Prostate gland (tissue), 2 donors: ENCODE measurements around the gene FBXO34. TPM values are rescaled to one million over a fixed set of nuclear protein-coding genes. Genes with fewer than 3 reads are reported as not detected.

ENCODE experiments used
- DNase-seq: peaks from one replicate; pipeline ENCODE4 v3.0.0-alpha.2; 2019; ENCODE audit warnings: low spot score
- H3K27ac ChIP-seq, 2 donors: fragments of 200-600 bp; sonication (generic); 2 replicates each; pipeline ENCODE4 v1.5.1; 2017 to 2019
- H3K27me3 ChIP-seq: fragments of 200-600 bp; sonication (generic); replicated peaks from 2 replicates; pipeline ENCODE4 v1.5.1; 2019; ENCODE audit not compliant: insufficient read depth
- H3K36me3 ChIP-seq, 2 donors: fragments of 200-600 bp; sonication (generic); 1 replicate in 1 of 2; 2 replicates in 1 of 2; pipeline versions ENCODE4 v1.5.1 to v1.8.1; 2017 to 2019
- H3K4me1 ChIP-seq: fragments of 200-600 bp; sonication (generic); replicated peaks from 2 replicates; pipeline ENCODE4 v1.5.1; 2019
- H3K4me3 ChIP-seq, 2 donors: fragments of 200-600 bp; sonication (generic); 2 replicates each; pipeline ENCODE4 v1.5.1; 2017 to 2019
- H3K9me3 ChIP-seq: fragments of 200-600 bp; sonication (generic); 2 replicates; pipeline ENCODE4 v1.5.1; 2017
- POLR2A ChIP-seq: fragments of 450-650 bp; IDR thresholded peaks from one replicate; pipeline ENCODE4 v1.6.1; 2016; ENCODE audit warnings: antibody characterized with exemption, mild to moderate bottlenecking
- POLR2AphosphoS5 ChIP-seq: sonication (generic); formaldehyde crosslinking; IDR thresholded peaks from one replicate; pipeline ENCODE4 v1.6.1; 2017; ENCODE audit warnings: antibody characterized with exemption
- WGBS: methylation state at CpG from one replicate; pipeline ENCODE4 v1.1.5; 2018; 5-methylcytosine and 5-hydroxymethylcytosine counted together
- intact Hi-C: fragments of 100-400 bp; cut with DNase I; formaldehyde crosslinking; loops from one replicate; pipeline ENCODE4 v1.14.2; 2022
- total RNA-seq, 2 donors: library from RNA; depleted of rRNA; stranded (reverse); fragments of >200 nt; gene quantifications; one replicate each; pipeline ENCODE4 v1.1.0, GENCODE V29; 2016
- TF ChIP-seq, protein P1 (sequence below), 4 experiments: fragments of 200-600 bp in 2 of 4; fragments of 450-650 bp in 2 of 4; sonication (generic) in 2 of 4; IDR thresholded peaks; 1 replicate in 3 of 4; 2 replicates in 1 of 4; pipeline ENCODE4 v1.5.1; 2016 to 2019; ENCODE audit warnings: antibody characterized with exemption in 4 of 4, mild to moderate bottlenecking in 2 of 4, moderate library complexity in 2 of 4

FBXO34 gene
- total RNA-seq, 2 donors from 2014 or later: 37.8 to 73.3 TPM

GRCh38 chr14:55271572-55272298 is 514 bp downstream of the FBXO34 start:
- DNase-seq: peak; percentile 71
- Histone ChIP-seq H3K4me1 (peaks cover 4% of the 10 kb centered on the region), H3K4me3 (peak overlapping the region; percentile 96 to 97), H3K9me3 (no peaks in the 10 kb centered on the region), H3K27ac (peak overlapping the region; percentile 91 to 93), H3K27me3 (no peaks in the 10 kb centered on the region), H3K36me3 (no peaks in the 10 kb centered on the region)
- intact Hi-C loops: loop anchor here (2.0 to 10.0 kb wide), 2 partner anchors 83 to 143 kb away; partner anchors contain the start of gene ATG14
- TF ChIP-seq POLR2AphosphoS5: peak; percentile 67
- TF ChIP-seq POLR2A: peak; percentile 78
- TF ChIP-seq, protein P1, sequence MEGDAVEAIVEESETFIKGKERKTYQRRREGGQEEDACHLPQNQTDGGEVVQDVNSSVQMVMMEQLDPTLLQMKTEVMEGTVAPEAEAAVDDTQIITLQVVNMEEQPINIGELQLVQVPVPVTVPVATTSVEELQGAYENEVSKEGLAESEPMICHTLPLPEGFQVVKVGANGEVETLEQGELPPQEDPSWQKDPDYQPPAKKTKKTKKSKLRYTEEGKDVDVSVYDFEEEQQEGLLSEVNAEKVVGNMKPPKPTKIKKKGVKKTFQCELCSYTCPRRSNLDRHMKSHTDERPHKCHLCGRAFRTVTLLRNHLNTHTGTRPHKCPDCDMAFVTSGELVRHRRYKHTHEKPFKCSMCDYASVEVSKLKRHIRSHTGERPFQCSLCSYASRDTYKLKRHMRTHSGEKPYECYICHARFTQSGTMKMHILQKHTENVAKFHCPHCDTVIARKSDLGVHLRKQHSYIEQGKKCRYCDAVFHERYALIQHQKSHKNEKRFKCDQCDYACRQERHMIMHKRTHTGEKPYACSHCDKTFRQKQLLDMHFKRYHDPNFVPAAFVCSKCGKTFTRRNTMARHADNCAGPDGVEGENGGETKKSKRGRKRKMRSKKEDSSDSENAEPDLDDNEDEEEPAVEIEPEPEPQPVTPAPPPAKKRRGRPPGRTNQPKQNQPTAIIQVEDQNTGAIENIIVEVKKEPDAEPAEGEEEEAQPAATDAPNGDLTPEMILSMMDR (IDR thresholded peaks at IDR 0.05): peak in 1 of 4 experiments; percentile 11
- WGBS: under 1% methylated on average over 35 of the region's 80 CpGs

DNA sequence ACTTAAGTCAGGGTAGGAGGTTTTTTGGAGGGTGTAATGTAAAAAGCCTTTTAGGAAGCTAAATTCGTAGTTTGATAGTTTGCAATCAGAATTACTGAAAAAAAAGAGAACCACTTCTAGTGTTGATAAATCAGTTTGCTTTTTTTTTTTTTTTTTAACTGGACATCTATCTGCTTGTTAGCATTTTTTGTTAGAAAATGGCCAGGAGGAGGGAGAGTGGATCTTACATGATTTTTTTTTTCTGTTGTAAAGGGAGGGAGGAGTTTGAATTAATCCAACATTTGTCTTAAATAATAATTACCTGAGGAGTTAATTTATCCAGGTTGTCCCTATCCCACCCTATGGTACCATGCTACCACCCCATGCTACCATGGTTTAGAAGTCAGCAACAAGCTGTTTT is 1.2 kb downstream of the FBXO34 start:
- no peak for DNase-seq
- no peak for TF ChIP-seq POLR2A
- TF ChIP-seq, protein P1 (IDR thresholded peaks at IDR 0.05): no peak
- no peak for TF ChIP-seq POLR2AphosphoS5
- Histone ChIP-seq H3K27me3 (no peaks in the 10 kb centered on the region), H3K4me1 (peaks cover 4% of the 10 kb centered on the region), H3K9me3 (no peaks in the 10 kb centered on the region), H3K27ac (peak overlapping the region; percentile 91 to 93), H3K4me3 (peak overlapping the region; percentile 96 to 97), H3K36me3 (no peaks in the 10 kb centered on the region)
- intact Hi-C loops: loop anchor here (10.0 kb wide), 1 partner anchor 142 kb away; the partner anchor contains the start of gene ATG14
- 9% methylated on average over 1 of the region's 1 CpG for WGBS

GRCh38 chr14:55272922-55273321 is 1.7 kb downstream of the FBXO34 start:
- Histone ChIP-seq H3K9me3 (no peaks in the 10 kb centered on the region), H3K27ac (peak overlapping the region; percentile 0 to 91), H3K27me3 (no peaks in the 10 kb centered on the region), H3K4me3 (peak overlapping the region; percentile 96 to 97), H3K4me1 (peaks cover 4% of the 10 kb centered on the region), H3K36me3 (no peaks in the 10 kb centered on the region)
- no peak for DNase-seq
- TF ChIP-seq POLR2A (no peak), POLR2AphosphoS5 (no peak)
- TF ChIP-seq, protein P1 (IDR thresholded peaks at IDR 0.05): no peak
- intact Hi-C loops: loop anchor here (10.0 kb wide), 1 partner anchor 142 kb away; the partner anchor contains the start of gene ATG14
- 59% methylated on average over 2 of the region's 2 CpGs for WGBS

- Histone ChIP-seq H3K9me3 (no peaks in the 10 kb centered on the region), H3K4me3 (no peak overlapping the region), H3K27ac (no peak overlapping the region), H3K4me1 (peaks cover 4% of the 10 kb centered on the region), H3K27me3 (no peaks in the 10 kb centered on the region), H3K36me3 (no peaks in the 10 kb centered on the region)
- DNase-seq: no peak
- WGBS: 16% methylated on average over 3 of the region's 3 CpGs
- peak; percentile 54 for TF ChIP-seq POLR2AphosphoS5
- TF ChIP-seq, protein P1 (IDR thresholded peaks at IDR 0.05): no peak
- intact Hi-C loops: loop anchor here (10.0 kb wide), 1 partner anchor 141 kb away; the partner anchor contains the start of gene ATG14
Measured at GRCh38 chr14:55274146-55274545, 2.9 kb downstream of the FBXO34 start.

- Histone ChIP-seq H3K36me3 (no peaks in the 10 kb centered on the region), H3K27ac (no peak overlapping the region), H3K27me3 (no peaks in the 10 kb centered on the region), H3K9me3 (no peaks in the 10 kb centered on the region), H3K4me1 (peaks cover 4% of the 10 kb centered on the region), H3K4me3 (no peak overlapping the region)
- no peak for DNase-seq
- WGBS: 22% methylated on average over 1 of the region's 1 CpG
- intact Hi-C loops: loop anchor here (10.0 kb wide), 1 partner anchor 140 kb away; the partner anchor contains the start of gene ATG14
- TF ChIP-seq POLR2A (no peak), POLR2AphosphoS5 (no peak)
- TF ChIP-seq, protein P1 (IDR thresholded peaks at IDR 0.05): no peak
Measured at GRCh38 chr14:55274751-55275150, 3.5 kb downstream of the FBXO34 start.
